CD4-positive, alpha-beta memory T cell (primary cell): ENCODE data around the gene CCR6. TPM values are rescaled to one million over a fixed set of nuclear protein-coding genes. Genes with fewer than 3 reads are reported as not detected.

Experiments used
- CTCF ChIA-PET: fragments of 350-600 bp; sonication (Branson Sonifier 250); formaldehyde crosslinking; loops from one replicate; lab custom pipeline; 2021; ENCODE audit warnings: inconsistent platforms; ENCODE audit not compliant: partially characterized antibody; lab: Charles Lee
- POLR2A ChIA-PET: fragments of 350-600 bp; sonication (Branson Sonifier 250); formaldehyde crosslinking; loops from one replicate; lab custom pipeline; 2021; ENCODE audit not compliant: partially characterized antibody; lab: Charles Lee
- DNase-seq, 5 donors: peaks; one replicate each; pipeline versions ENCODE4 v3.0.0 to v3.0.0-alpha.2; 2020 to 2022; ENCODE audit warnings: mixed read lengths in 1 of 5
- H3K27ac ChIP-seq: one replicate; pipeline ENCODE4 v1.7.0; 2013; ENCODE audit warnings: low read depth, low read length
- H3K27me3 ChIP-seq: 2 replicates; pipeline ENCODE4 v1.7.0; 2013; ENCODE audit warnings: mild to moderate bottlenecking, low read length, moderate library complexity; ENCODE audit not compliant: insufficient read depth
- H3K36me3 ChIP-seq: 2 replicates; pipeline ENCODE4 v1.7.0; 2013; ENCODE audit warnings: mild to moderate bottlenecking, low read length, moderate library complexity; ENCODE audit not compliant: insufficient read depth
- H3K4me1 ChIP-seq: 2 replicates; pipeline ENCODE4 v1.7.0; 2013; ENCODE audit warnings: mild to moderate bottlenecking, low read length, moderate library complexity; ENCODE audit not compliant: insufficient read depth
- H3K4me3 ChIP-seq, 2 donors: one replicate each; pipeline ENCODE4 v1.7.0; 2013; ENCODE audit warnings: low read length in 2 of 2, mild to moderate bottlenecking in 1 of 2
- H3K9me3 ChIP-seq, 2 donors: one replicate each; pipeline ENCODE4 v1.7.0; 2013; ENCODE audit warnings: low read length in 2 of 2, control low read depth in 1 of 2; ENCODE audit not compliant: control insufficient read depth in 1 of 2
- H3K27ac Mint-ChIP-seq, 7 donors: one replicate each; pipeline ENCODE4 v1.8.0; 2020 to 2021; ENCODE audit warnings: mixed read lengths in 7 of 7, mild to moderate bottlenecking in 6 of 7, inconsistent platforms in 3 of 7, moderate library complexity in 3 of 7
- H3K27me3 Mint-ChIP-seq, 2 donors: one replicate each; pipeline ENCODE4 v1.8.0; 2020 to 2021; ENCODE audit warnings: mixed read lengths in 2 of 2
- H3K36me3 Mint-ChIP-seq, 2 donors: one replicate each; pipeline ENCODE4 v1.8.0; 2020 to 2021; ENCODE audit warnings: mixed read lengths in 2 of 2, inconsistent platforms in 1 of 2, mild to moderate bottlenecking in 1 of 2
- H3K4me1 Mint-ChIP-seq, 4 donors: one replicate each; pipeline ENCODE4 v1.8.0; 2020 to 2021; ENCODE audit warnings: mixed read lengths in 4 of 4, mild to moderate bottlenecking in 1 of 4
- H3K4me3 Mint-ChIP-seq, 8 donors: one replicate each; pipeline ENCODE4 v1.8.0; 2020 to 2021; ENCODE audit warnings: mixed read lengths in 8 of 8, mild to moderate bottlenecking in 7 of 8, moderate library complexity in 6 of 8, inconsistent platforms in 3 of 8
- H3K9me3 Mint-ChIP-seq, 8 donors: one replicate each; pipeline ENCODE4 v1.8.0; 2020 to 2021; ENCODE audit warnings: mixed read lengths in 8 of 8, mild to moderate bottlenecking in 5 of 8, inconsistent platforms in 3 of 8, moderate library complexity in 1 of 8
- intact Hi-C: fragments of 100-400 bp; cut with micrococcal nuclease; formaldehyde crosslinking; loops from one replicate; pipeline ENCODE4 v1.15.1; 2023
- polyA plus RNA-seq, 2 donors: library from polyadenylated mRNA; unstranded; fragments of 300-500 nt; fragmentation: Illumina TruSeq; gene quantifications; one replicate each; pipeline ENCODE4 v1.2.3, GENCODE V29; 2021
- total RNA-seq, 2 experiments: library from RNA; stranded (reverse); gene quantifications; one replicate each; pipeline ENCODE4 v1.2.3, GENCODE V29; 2021

The CCR6 gene
- total and polyA plus RNA-seq, 4 experiments from 2014 or later, result 21.7 to 124 (median 61.2) TPM

- Mint-ChIP-seq H3K27ac (no peak overlapping the region), H3K36me3 (peaks cover 0 to 2% of the 10 kb centered on the region in 2 donors), H3K4me1 (peaks cover 21 to 39% (median 25%) of the 10 kb centered on the region in 4 donors), H3K4me3 (no peak overlapping the region), H3K9me3 (no peaks in the 10 kb centered on the region), H3K27me3 (peaks cover 0 to 2% of the 10 kb centered on the region in 2 donors)
- DNase-seq, result no peak
- no peak overlapping the region for H3K27ac ChIP-seq
- H3K4me1 ChIP-seq, result peaks cover 17% of the 10 kb centered on the region
- H3K27me3 ChIP-seq, result no peaks in the 10 kb centered on the region
- no peaks in the 10 kb centered on the region for H3K9me3 ChIP-seq
- POLR2A ChIA-PET, result no interaction called here
- CTCF ChIA-PET, result interaction anchor here (1.1 to 9.8 kb wide), 7 partner anchors 22 to 371 kb away, joined by 3 to 121 read pairs (median 5); partner anchors contain the start of gene CCR6
- intact Hi-C loops, result loop anchor here (2.0 to 5.0 kb wide), 2 partner anchors 51 to 154 kb away; no protein-coding TSS in a partner anchor
- H3K4me3 ChIP-seq, result no peak overlapping the region
- H3K36me3 ChIP-seq, result no peaks in the 10 kb centered on the region
Observed at GRCh38 chr6:167143041-167143440, 20.1 kb downstream of the CCR6 start.

GRCh38 chr6:167145461-167145860 is 22.6 kb downstream of the CCR6 start:
- Histone ChIP-seq H3K4me1 (peaks cover 13% of the 10 kb centered on the region), H3K4me3 (no peak overlapping the region), H3K36me3 (no peaks in the 10 kb centered on the region), H3K9me3 (no peaks in the 10 kb centered on the region), H3K27ac (no peak overlapping the region), H3K27me3 (no peaks in the 10 kb centered on the region)
- POLR2A ChIA-PET, result no interaction called here
- no peak overlapping the region for H3K4me3 Mint-ChIP-seq
- peaks cover 12 to 20% (median 16%) of the 10 kb centered on the region in 4 donors for H3K4me1 Mint-ChIP-seq
- no peak overlapping the region for H3K27ac Mint-ChIP-seq
- intact Hi-C loops, result no loop called here
- CTCF ChIA-PET, result interaction anchor here (1.3 to 2.0 kb wide), 3 partner anchors 157 to 371 kb away, joined by 6 to 9 read pairs (median 8); no protein-coding TSS in a partner anchor
- H3K36me3 Mint-ChIP-seq, result no peaks in the 10 kb centered on the region
- H3K9me3 Mint-ChIP-seq, result no peaks in the 10 kb centered on the region
- H3K27me3 Mint-ChIP-seq, result peaks cover 0 to 2% of the 10 kb centered on the region in 2 donors
- DNase-seq, result no peak

GRCh38 chr6:167146135-167146534 is 23.2 kb downstream of the CCR6 start:
- CTCF ChIA-PET, result interaction anchor here (1.3 to 2.0 kb wide), 4 partner anchors 13 to 372 kb away, joined by 3 to 9 read pairs (median 7); no protein-coding TSS in a partner anchor
- no peaks in the 10 kb centered on the region for H3K9me3 Mint-ChIP-seq
- intact Hi-C loops, result no loop called here
- peaks cover 13% of the 10 kb centered on the region for H3K4me1 ChIP-seq
- peak overlapping the region in 6 of 8 donors; percentile 0 to 70 (median 50) for H3K4me3 Mint-ChIP-seq
- H3K27me3 Mint-ChIP-seq, result peaks cover 0 to 2% of the 10 kb centered on the region in 2 donors
- no peak overlapping the region for H3K4me3 ChIP-seq
- H3K36me3 Mint-ChIP-seq, result no peaks in the 10 kb centered on the region
- H3K36me3 ChIP-seq, result no peaks in the 10 kb centered on the region
- DNase-seq, result no peak
- H3K9me3 ChIP-seq, result no peaks in the 10 kb centered on the region
- no peaks in the 10 kb centered on the region for H3K27me3 ChIP-seq
- H3K27ac ChIP-seq, result no peak overlapping the region
- H3K4me1 Mint-ChIP-seq, result peaks cover 8 to 16% (median 12%) of the 10 kb centered on the region in 4 donors
- POLR2A ChIA-PET, result no interaction called here
- peak overlapping the region in 1 of 7 donors; percentile 11 for H3K27ac Mint-ChIP-seq

- H3K9me3 Mint-ChIP-seq, result no peaks in the 10 kb centered on the region
- H3K4me1 Mint-ChIP-seq, result peaks cover 7 to 10% (median 9%) of the 10 kb centered on the region in 4 donors
- no peak overlapping the region for H3K27ac ChIP-seq
- H3K36me3 ChIP-seq, result no peaks in the 10 kb centered on the region
- intact Hi-C loops, result no loop called here
- ChIA-PET CTCF (interaction anchor here (1.5 to 2.0 kb wide), 3 partner anchors 14 to 285 kb away, joined by 3 to 9 read pairs (median 3); no protein-coding TSS in a partner anchor), POLR2A (no interaction called here)
- H3K27me3 ChIP-seq, result no peaks in the 10 kb centered on the region
- H3K9me3 ChIP-seq, result no peaks in the 10 kb centered on the region
- no peaks in the 10 kb centered on the region for H3K36me3 Mint-ChIP-seq
- peak overlapping the region in 1 of 7 donors; percentile 11 for H3K27ac Mint-ChIP-seq
- H3K4me1 ChIP-seq, result peaks cover 6% of the 10 kb centered on the region
- peaks cover 0 to 2% of the 10 kb centered on the region in 2 donors for H3K27me3 Mint-ChIP-seq
- no peak for DNase-seq
- H3K4me3 Mint-ChIP-seq, result peak overlapping the region in 2 of 8 donors; percentile 55 to 70
- H3K4me3 ChIP-seq, result no peak overlapping the region
Observed at GRCh38 chr6:167146977-167147376, 24.1 kb downstream of the CCR6 start.

GRCh38 chr6:167148021-167148420 is 25.1 kb downstream of the CCR6 start:
- peaks cover 0 to 2% of the 10 kb centered on the region in 2 donors for H3K27me3 Mint-ChIP-seq
- no peaks in the 10 kb centered on the region for H3K36me3 ChIP-seq
- H3K9me3 Mint-ChIP-seq, result no peaks in the 10 kb centered on the region
- no peaks in the 10 kb centered on the region for H3K9me3 ChIP-seq
- H3K27ac ChIP-seq, result no peak overlapping the region
- no peak for DNase-seq
- H3K4me1 Mint-ChIP-seq, result peaks cover 8 to 13% (median 10%) of the 10 kb centered on the region in 4 donors
- H3K36me3 Mint-ChIP-seq, result no peaks in the 10 kb centered on the region
- ChIA-PET POLR2A (no interaction called here), CTCF (interaction anchor here (0.8 to 1.5 kb wide), 2 partner anchors 19 to 286 kb away, joined by 3 read pairs; no protein-coding TSS in a partner anchor)
- H3K4me1 ChIP-seq, result no peaks in the 10 kb centered on the region
- H3K27me3 ChIP-seq, result no peaks in the 10 kb centered on the region
- H3K4me3 ChIP-seq, result no peak overlapping the region
- intact Hi-C loops, result no loop called here
- H3K4me3 Mint-ChIP-seq, result no peak overlapping the region
- peak overlapping the region in 2 of 7 donors; percentile 30 to 70 for H3K27ac Mint-ChIP-seq

GRCh38 chr6:167148997-167149396 is 26.1 kb downstream of the CCR6 start:
- intact Hi-C loops, result no loop called here
- H3K36me3 Mint-ChIP-seq, result no peaks in the 10 kb centered on the region
- POLR2A ChIA-PET, result no interaction called here
- H3K27me3 ChIP-seq, result no peaks in the 10 kb centered on the region
- no peak for DNase-seq
- H3K4me3 ChIP-seq, result no peak overlapping the region
- no peaks in the 10 kb centered on the region for H3K9me3 Mint-ChIP-seq
- peaks cover 4% of the 10 kb centered on the region for H3K4me1 ChIP-seq
- H3K9me3 ChIP-seq, result no peaks in the 10 kb centered on the region
- H3K4me1 Mint-ChIP-seq, result peaks cover 8 to 22% (median 10%) of the 10 kb centered on the region in 4 donors
- CTCF ChIA-PET, result no interaction called here
- no peak overlapping the region for H3K4me3 Mint-ChIP-seq
- peaks cover 0 to 2% of the 10 kb centered on the region in 2 donors for H3K27me3 Mint-ChIP-seq
- no peaks in the 10 kb centered on the region for H3K36me3 ChIP-seq
- no peak overlapping the region for H3K27ac ChIP-seq
- H3K27ac Mint-ChIP-seq, result no peak overlapping the region

GRCh38 chr6:167150941-167151549 is 28.1 kb downstream of the CCR6 start:
- ChIA-PET POLR2A (no interaction called here), CTCF (interaction anchor here (1.0 to 1.8 kb wide), 2 partner anchors 9 to 376 kb away, joined by 3 to 5 read pairs; no protein-coding TSS in a partner anchor)
- H3K4me3 Mint-ChIP-seq, result peak overlapping the region in 2 of 8 donors; percentile 1
- intact Hi-C loops, result no loop called here
- Histone ChIP-seq H3K4me3 (no peak overlapping the region), H3K27me3 (no peaks in the 10 kb centered on the region), H3K27ac (no peak overlapping the region), H3K4me1 (peaks cover 4% of the 10 kb centered on the region), H3K9me3 (no peaks in the 10 kb centered on the region), H3K36me3 (no peaks in the 10 kb centered on the region)
- no peak for DNase-seq
- H3K4me1 Mint-ChIP-seq, result peaks cover 8 to 22% (median 10%) of the 10 kb centered on the region in 4 donors
- H3K27ac Mint-ChIP-seq, result peak overlapping the region in 2 of 7 donors; percentile 5 to 16
- peaks cover 0 to 2% of the 10 kb centered on the region in 2 donors for H3K27me3 Mint-ChIP-seq
- no peaks in the 10 kb centered on the region for H3K9me3 Mint-ChIP-seq
- no peaks in the 10 kb centered on the region for H3K36me3 Mint-ChIP-seq
